Skin epidermis (tissue), 12 donors: ENCODE measurements around the gene HPCAL4.

Source experiments
- H3K27ac ChIP-seq, 21 experiments: fragments of 200-600 bp; sonication (generic) in 11 of 21; one replicate each; pipeline ENCODE4 v1.5.0; 2020; ENCODE audit warnings: mild to moderate bottlenecking in 3 of 21, inconsistent platforms in 2 of 21, moderate library complexity in 2 of 21
- H3K4me3 ChIP-seq, 7 experiments: fragments of 200-600 bp; sonication (generic) in 2 of 7; one replicate each; pipeline ENCODE4 v1.5.0; 2020; ENCODE audit warnings: inconsistent platforms in 2 of 7, mild to moderate bottlenecking in 2 of 7, moderate library complexity in 1 of 7

The HPCAL4 gene

GRCh38 chr1:39707506-39707905 lies 16.3 kb upstream of the HPCAL4 start:
- no peak overlapping the region for H3K4me3 ChIP-seq
- no peak overlapping the region for H3K27ac ChIP-seq

- H3K27ac ChIP-seq, result no peak overlapping the region
- no peak overlapping the region for H3K4me3 ChIP-seq
These were observed 13.5 kb upstream of the HPCAL4 start for GRCh38 chr1:39704757-39705156.

GRCh38 chr1:39701049-39701439 lies 9.8 kb upstream of the HPCAL4 start:
- H3K27ac ChIP-seq, result no peak overlapping the region
- H3K4me3 ChIP-seq, result no peak overlapping the region

- Histone ChIP-seq H3K27ac (no peak overlapping the region), H3K4me3 (no peak overlapping the region)
These were observed 9.1 kb upstream of the HPCAL4 start for GRCh38 chr1:39700348-39700747.

GRCh38 chr1:39699419-39699818 lies 8.2 kb upstream of the HPCAL4 start:
- Histone ChIP-seq H3K4me3 (no peak overlapping the region), H3K27ac (no peak overlapping the region)

- Histone ChIP-seq H3K27ac (no peak overlapping the region), H3K4me3 (no peak overlapping the region)
These were observed 7.3 kb upstream of the HPCAL4 start for GRCh38 chr1:39698568-39698967.

GRCh38 chr1:39696448-39696847 lies 5.2 kb upstream of the HPCAL4 start:
- Histone ChIP-seq H3K27ac (no peak overlapping the region), H3K4me3 (no peak overlapping the region)

GRCh38 chr1:39695016-39695415 lies 3.8 kb upstream of the HPCAL4 start:
- H3K27ac ChIP-seq, result no peak overlapping the region
- H3K4me3 ChIP-seq, result no peak overlapping the region

- H3K4me3 ChIP-seq, result no peak overlapping the region
- H3K27ac ChIP-seq, result no peak overlapping the region
These were observed 2.8 kb upstream of the HPCAL4 start for GRCh38 chr1:39694026-39694425.

- Histone ChIP-seq H3K4me3 (peak overlapping the region in 4 of 7 experiments; percentile 0 to 31 (median 26)), H3K27ac (no peak overlapping the region)
These were observed 1.2 kb upstream of the HPCAL4 start for GRCh38 chr1:39692152-39693074.

- H3K4me3 ChIP-seq, result peak overlapping the region; percentile 0 to 33 (median 25)
- no peak overlapping the region for H3K27ac ChIP-seq
These were observed 345 bp downstream of the HPCAL4 start for GRCh38 chr1:39690794-39691382.

GRCh38 chr1:39690225-39690624 lies 1.0 kb downstream of the HPCAL4 start:
- H3K27ac ChIP-seq, result no peak overlapping the region
- H3K4me3 ChIP-seq, result no peak overlapping the region

GRCh38 chr1:39689635-39690034 lies 1.6 kb downstream of the HPCAL4 start:
- no peak overlapping the region for H3K4me3 ChIP-seq

GRCh38 chr1:39689214-39689613 lies 2.0 kb downstream of the HPCAL4 start:
- H3K27ac ChIP-seq, result no peak overlapping the region
- H3K4me3 ChIP-seq, result no peak overlapping the region

More at GRCh38 chr1:39689635-39690034, 1.6 kb downstream of the HPCAL4 start:
- no peak overlapping the region for H3K27ac ChIP-seq

GRCh38 chr1:39688706-39689105 lies 2.5 kb downstream of the HPCAL4 start:
- Histone ChIP-seq H3K27ac (no peak overlapping the region), H3K4me3 (no peak overlapping the region)

- H3K27ac ChIP-seq, result no peak overlapping the region
- H3K4me3 ChIP-seq, result no peak overlapping the region
These were observed 4.0 kb downstream of the HPCAL4 start for GRCh38 chr1:39687243-39687642.

- Histone ChIP-seq H3K4me3 (no peak overlapping the region), H3K27ac (no peak overlapping the region)
These were observed 6.2 kb downstream of the HPCAL4 start for GRCh38 chr1:39685071-39685470.

- H3K4me3 ChIP-seq, result no peak overlapping the region
- no peak overlapping the region for H3K27ac ChIP-seq
These were observed 6.9 kb downstream of the HPCAL4 start for GRCh38 chr1:39684313-39684664.

- H3K4me3 ChIP-seq, result peak overlapping the region in 1 of 7 experiments; percentile 14
- no peak overlapping the region for H3K27ac ChIP-seq
These were observed 7.5 kb downstream of the HPCAL4 start for GRCh38 chr1:39683591-39684312.

- H3K4me3 ChIP-seq, result no peak overlapping the region
- no peak overlapping the region for H3K27ac ChIP-seq
These were observed 9.2 kb downstream of the HPCAL4 start for GRCh38 chr1:39681999-39682398.

GRCh38 chr1:39681294-39681693 lies 9.9 kb downstream of the HPCAL4 start:
- Histone ChIP-seq H3K27ac (no peak overlapping the region), H3K4me3 (no peak overlapping the region)
